Sigmoid colon (tissue), 3 donors: ENCODE data around the gene SYNE4.

Experiments
- POLR2A ChIP-seq, 2 donors: fragments of 450-650 bp; IDR thresholded peaks; one replicate each; pipeline ENCODE4 v1.6.1; 2016; ENCODE audit warnings: antibody characterized with exemption in 2 of 2, mild to moderate bottlenecking in 2 of 2, moderate library complexity in 2 of 2
- TF ChIP-seq, protein P1 (sequence below), 4 experiments: fragments of 450-650 bp in 3 of 4; fragments of 200-600 bp in 1 of 4; IDR thresholded peaks; one replicate each; pipeline ENCODE4 v1.5.1; 2016 to 2019; ENCODE audit warnings: antibody characterized with exemption in 4 of 4, mild to moderate bottlenecking in 3 of 4, moderate library complexity in 2 of 4

DNA sequence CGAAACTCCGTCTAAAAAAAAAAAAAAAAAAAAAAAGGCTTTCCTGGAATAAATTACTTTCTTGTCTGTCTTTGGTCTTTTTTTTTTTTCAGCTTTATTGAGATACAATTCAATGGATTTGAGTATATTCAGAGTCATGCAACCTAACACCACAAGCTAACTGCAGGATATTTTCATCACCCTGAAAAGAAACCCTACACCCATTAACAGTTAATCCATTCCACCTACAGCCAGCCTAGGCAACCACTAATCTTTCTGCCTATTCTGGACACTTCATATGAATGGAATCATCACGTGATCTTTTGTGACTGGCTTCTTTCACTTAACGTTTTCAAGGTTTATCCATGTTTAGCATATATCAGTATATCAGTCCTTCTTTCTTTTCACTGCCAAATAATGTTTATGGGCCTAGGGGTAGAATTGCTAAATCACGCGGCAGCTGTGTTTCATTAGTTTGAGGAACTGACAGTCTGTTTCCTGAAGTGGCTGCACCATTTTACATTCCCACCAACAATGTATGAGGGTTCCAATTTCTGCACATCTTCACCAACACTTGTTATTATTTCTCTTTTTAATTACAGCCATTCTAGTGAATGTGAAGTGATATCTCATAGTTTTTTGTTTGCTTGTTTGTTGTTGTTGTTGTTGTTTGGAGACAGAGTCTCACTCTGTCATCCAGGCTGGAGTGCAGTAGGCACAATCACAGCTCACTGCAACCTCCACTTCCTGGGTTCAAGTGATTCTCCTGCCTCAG lies 52.6 kb downstream of the SYNE4 start:
- TF ChIP-seq, protein P1, sequence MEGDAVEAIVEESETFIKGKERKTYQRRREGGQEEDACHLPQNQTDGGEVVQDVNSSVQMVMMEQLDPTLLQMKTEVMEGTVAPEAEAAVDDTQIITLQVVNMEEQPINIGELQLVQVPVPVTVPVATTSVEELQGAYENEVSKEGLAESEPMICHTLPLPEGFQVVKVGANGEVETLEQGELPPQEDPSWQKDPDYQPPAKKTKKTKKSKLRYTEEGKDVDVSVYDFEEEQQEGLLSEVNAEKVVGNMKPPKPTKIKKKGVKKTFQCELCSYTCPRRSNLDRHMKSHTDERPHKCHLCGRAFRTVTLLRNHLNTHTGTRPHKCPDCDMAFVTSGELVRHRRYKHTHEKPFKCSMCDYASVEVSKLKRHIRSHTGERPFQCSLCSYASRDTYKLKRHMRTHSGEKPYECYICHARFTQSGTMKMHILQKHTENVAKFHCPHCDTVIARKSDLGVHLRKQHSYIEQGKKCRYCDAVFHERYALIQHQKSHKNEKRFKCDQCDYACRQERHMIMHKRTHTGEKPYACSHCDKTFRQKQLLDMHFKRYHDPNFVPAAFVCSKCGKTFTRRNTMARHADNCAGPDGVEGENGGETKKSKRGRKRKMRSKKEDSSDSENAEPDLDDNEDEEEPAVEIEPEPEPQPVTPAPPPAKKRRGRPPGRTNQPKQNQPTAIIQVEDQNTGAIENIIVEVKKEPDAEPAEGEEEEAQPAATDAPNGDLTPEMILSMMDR (IDR thresholded peaks at IDR 0.05) = no peak
- TF ChIP-seq POLR2A (IDR thresholded peaks at IDR 0.05) = no peak
